GM20000 (cell line): ENCODE measurements around the gene RPS6KA2.

ENCODE experiments used
- DNase-seq: peaks from one replicate; pipeline ENCODE4 v3.0.0; 2012; ENCODE audit warnings: low spot score
- CTCF ChIP-seq: IDR thresholded peaks from 2 replicates; pipeline ENCODE4 v1.5.1; 2012; ENCODE audit warnings: mild to moderate bottlenecking, control low read depth; ENCODE audit errors: extremely low read depth, missing control alignments

Gene RPS6KA2

GRCh38 chr6:166615059-166615770, 11.8 kb downstream of the RPS6KA2 start:
- DNase-seq, result no peak
- no peak for TF ChIP-seq CTCF

- TF ChIP-seq CTCF, result no peak
- DNase-seq, result no peak
Observed at GRCh38 chr6:166614589-166614988, 12.5 kb downstream of the RPS6KA2 start.

- no peak for DNase-seq
- TF ChIP-seq CTCF, result no peak
Observed at GRCh38 chr6:166614171-166614583, 12.9 kb downstream of the RPS6KA2 start.

- TF ChIP-seq CTCF, result no peak
- DNase-seq, result no peak
Observed at GRCh38 chr6:166613027-166613426, 14.0 kb downstream of the RPS6KA2 start.

- DNase-seq, result no peak
- TF ChIP-seq CTCF, result no peak
Observed at GRCh38 chr6:166612471-166612881, 14.6 kb downstream of the RPS6KA2 start.

- DNase-seq, result no peak
Observed at GRCh38 chr6:166611631-166612030, 15.4 kb downstream of the RPS6KA2 start.

GRCh38 chr6:166610069-166610468, 17.0 kb downstream of the RPS6KA2 start:
- DNase-seq, result no peak
- no peak for TF ChIP-seq CTCF

More at GRCh38 chr6:166611631-166612030, 15.4 kb downstream of the RPS6KA2 start:
- TF ChIP-seq CTCF, result no peak
